ENCODE measurements around the gene SH2B3.

DNA sequence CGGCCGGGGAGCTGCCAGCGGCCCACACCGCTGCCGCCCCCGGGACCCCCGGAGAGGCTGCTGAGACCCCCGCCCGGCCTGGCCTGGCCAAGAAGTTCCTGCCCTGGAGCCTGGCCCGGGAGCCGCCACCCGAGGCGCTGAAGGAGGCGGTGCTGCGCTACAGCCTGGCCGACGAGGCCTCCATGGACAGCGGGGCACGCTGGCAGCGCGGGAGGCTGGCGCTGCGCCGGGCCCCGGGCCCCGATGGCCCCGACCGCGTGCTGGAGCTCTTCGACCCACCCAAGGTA, 12.8 kb downstream of the SH2B3 start:
- no peak for TF ChIP-seq SUZ12 (IDR thresholded peaks at IDR 0.05)
- TF ChIP-seq LEF1 (IDR thresholded peaks at IDR 0.05; ENCODE audit: borderline replicate concordance) = no peak
- no peak for TF ChIP-seq FOXM1 (IDR thresholded peaks at IDR 0.05; ENCODE audit: borderline replicate concordance)
- TF ChIP-seq, protein P1, sequence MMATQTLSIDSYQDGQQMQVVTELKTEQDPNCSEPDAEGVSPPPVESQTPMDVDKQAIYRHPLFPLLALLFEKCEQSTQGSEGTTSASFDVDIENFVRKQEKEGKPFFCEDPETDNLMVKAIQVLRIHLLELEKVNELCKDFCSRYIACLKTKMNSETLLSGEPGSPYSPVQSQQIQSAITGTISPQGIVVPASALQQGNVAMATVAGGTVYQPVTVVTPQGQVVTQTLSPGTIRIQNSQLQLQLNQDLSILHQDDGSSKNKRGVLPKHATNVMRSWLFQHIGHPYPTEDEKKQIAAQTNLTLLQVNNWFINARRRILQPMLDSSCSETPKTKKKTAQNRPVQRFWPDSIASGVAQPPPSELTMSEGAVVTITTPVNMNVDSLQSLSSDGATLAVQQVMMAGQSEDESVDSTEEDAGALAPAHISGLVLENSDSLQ (IDR thresholded peaks at IDR 0.05) = no peak
- TF ChIP-seq FOXA1 (IDR thresholded peaks at IDR 0.05) = no peak

Measured in HEK293T (cell line).